Mesothelial cell of epicardium (in vitro differentiated cells): ENCODE measurements around the gene CDH5. TPM values are rescaled to one million over a fixed set of nuclear protein-coding genes. Genes with fewer than 3 reads are reported as not detected.

Experiments
- DNase-seq, 2 experiments: peaks; one replicate each; pipeline ENCODE4 v3.0.0; 2021; ENCODE audit warnings: low spot score in 2 of 2; ENCODE audit not compliant: unreplicated experiment in 2 of 2
- H3K27ac Mint-ChIP-seq: 2 replicates; pipeline ENCODE4 v1.8.0; 2021; ENCODE audit warnings: mixed read lengths
- H3K27me3 Mint-ChIP-seq: 2 replicates; pipeline ENCODE4 v1.8.0; 2021; ENCODE audit warnings: low read depth, mixed read lengths
- H3K36me3 Mint-ChIP-seq: 2 replicates; pipeline ENCODE4 v1.8.0; 2021; ENCODE audit warnings: mixed read lengths
- H3K4me1 Mint-ChIP-seq: 2 replicates; pipeline ENCODE4 v1.8.0; 2021; ENCODE audit warnings: mixed read lengths
- H3K4me3 Mint-ChIP-seq: 2 replicates; pipeline ENCODE4 v1.8.0; 2021; ENCODE audit warnings: mild to moderate bottlenecking, moderate library complexity, mixed read lengths
- H3K9me3 Mint-ChIP-seq: 2 replicates; pipeline ENCODE4 v1.8.0; 2021; ENCODE audit warnings: mixed read lengths
- total RNA-seq: library from RNA; stranded (reverse); gene quantifications from 3 replicates; pipeline ENCODE4 v1.2.1, GENCODE V29; 2021
- TF ChIP-seq, protein P1 (sequence below): fragments of 200-600 bp; sonication (generic); IDR thresholded peaks from one replicate; pipeline ENCODE4 v1.5.0; 2021; ENCODE audit warnings: antibody characterized with exemption; ENCODE audit not compliant: unreplicated experiment

The CDH5 gene
- total RNA-seq, 1 donor from 2014 or later, result 0.16 TPM

GRCh38 chr16:66373667-66374066, 7.2 kb downstream of the CDH5 start:
- no peak overlapping the region for H3K27ac Mint-ChIP-seq
- H3K4me3 Mint-ChIP-seq, result no peak overlapping the region
- TF ChIP-seq, protein P1, sequence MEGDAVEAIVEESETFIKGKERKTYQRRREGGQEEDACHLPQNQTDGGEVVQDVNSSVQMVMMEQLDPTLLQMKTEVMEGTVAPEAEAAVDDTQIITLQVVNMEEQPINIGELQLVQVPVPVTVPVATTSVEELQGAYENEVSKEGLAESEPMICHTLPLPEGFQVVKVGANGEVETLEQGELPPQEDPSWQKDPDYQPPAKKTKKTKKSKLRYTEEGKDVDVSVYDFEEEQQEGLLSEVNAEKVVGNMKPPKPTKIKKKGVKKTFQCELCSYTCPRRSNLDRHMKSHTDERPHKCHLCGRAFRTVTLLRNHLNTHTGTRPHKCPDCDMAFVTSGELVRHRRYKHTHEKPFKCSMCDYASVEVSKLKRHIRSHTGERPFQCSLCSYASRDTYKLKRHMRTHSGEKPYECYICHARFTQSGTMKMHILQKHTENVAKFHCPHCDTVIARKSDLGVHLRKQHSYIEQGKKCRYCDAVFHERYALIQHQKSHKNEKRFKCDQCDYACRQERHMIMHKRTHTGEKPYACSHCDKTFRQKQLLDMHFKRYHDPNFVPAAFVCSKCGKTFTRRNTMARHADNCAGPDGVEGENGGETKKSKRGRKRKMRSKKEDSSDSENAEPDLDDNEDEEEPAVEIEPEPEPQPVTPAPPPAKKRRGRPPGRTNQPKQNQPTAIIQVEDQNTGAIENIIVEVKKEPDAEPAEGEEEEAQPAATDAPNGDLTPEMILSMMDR, result no peak
- no peaks in the 10 kb centered on the region for H3K36me3 Mint-ChIP-seq
- no peak for DNase-seq
- peaks cover 3% of the 10 kb centered on the region for H3K4me1 Mint-ChIP-seq
- no peaks in the 10 kb centered on the region for H3K9me3 Mint-ChIP-seq
- no peaks in the 10 kb centered on the region for H3K27me3 Mint-ChIP-seq

DNA sequence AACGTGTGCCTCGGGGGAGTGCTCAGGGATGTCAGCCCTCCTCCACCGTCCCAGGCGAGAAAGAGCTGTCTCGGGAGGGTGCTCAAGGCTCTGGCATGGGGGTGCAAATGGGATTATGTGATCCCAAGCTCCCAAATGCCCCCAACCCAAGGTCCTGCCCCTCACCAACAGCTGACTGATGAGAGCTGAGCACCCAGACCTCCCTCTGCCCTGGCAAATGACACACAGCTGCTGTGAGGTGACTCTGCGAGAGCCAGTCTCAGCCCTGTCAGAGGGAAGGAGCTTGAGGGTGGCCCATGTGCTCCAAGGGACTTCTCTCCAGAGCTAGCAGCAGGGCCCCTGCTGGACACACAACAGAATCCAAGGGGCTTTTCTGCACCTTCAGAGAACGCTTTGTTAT, 7.7 kb downstream of the CDH5 start:
- H3K4me3 Mint-ChIP-seq, result no peak overlapping the region
- DNase-seq, result no peak
- H3K9me3 Mint-ChIP-seq, result peaks cover under 1% of the 10 kb centered on the region
- peaks cover 8% of the 10 kb centered on the region for H3K4me1 Mint-ChIP-seq
- H3K27me3 Mint-ChIP-seq, result no peaks in the 10 kb centered on the region
- no peak overlapping the region for H3K27ac Mint-ChIP-seq
- no peaks in the 10 kb centered on the region for H3K36me3 Mint-ChIP-seq
- TF ChIP-seq, protein P1, result no peak

GRCh38 chr16:66375451-66375850, 9.0 kb downstream of the CDH5 start:
- Mint-ChIP-seq H3K36me3 (peaks cover 3% of the 10 kb centered on the region), H3K27ac (no peak overlapping the region)
- TF ChIP-seq, protein P1, result no peak

DNA sequence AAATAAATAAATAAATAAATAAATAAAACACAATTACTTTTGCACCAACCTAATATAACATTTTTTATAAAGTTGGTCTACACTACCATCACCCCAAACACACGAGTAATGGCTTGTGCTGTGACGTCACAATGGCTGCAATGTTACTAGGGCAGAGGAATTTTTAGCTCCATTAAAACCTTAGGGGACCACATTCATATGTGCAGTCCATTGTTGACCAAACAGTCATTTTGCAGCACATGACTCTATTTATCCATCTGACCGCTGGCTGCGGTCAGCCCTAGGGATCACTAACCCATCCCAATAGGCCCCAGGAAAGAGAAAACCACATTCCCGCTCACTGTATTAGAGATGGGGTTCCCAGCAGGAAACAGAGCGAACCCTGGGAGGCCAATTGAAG, 9.6 kb downstream of the CDH5 start:
- H3K27ac Mint-ChIP-seq, result no peak overlapping the region

More at GRCh38 chr16:66375451-66375850, 9.0 kb downstream of the CDH5 start:
- peaks cover 9% of the 10 kb centered on the region for H3K9me3 Mint-ChIP-seq
- H3K4me1 Mint-ChIP-seq, result peaks cover 9% of the 10 kb centered on the region
- no peaks in the 10 kb centered on the region for H3K27me3 Mint-ChIP-seq
- DNase-seq, result no peak
- no peak overlapping the region for H3K4me3 Mint-ChIP-seq

GRCh38 chr16:66376577-66377305, 10.2 kb downstream of the CDH5 start:
- H3K4me3 Mint-ChIP-seq, result no peak overlapping the region
- TF ChIP-seq, protein P1, result no peak
- no peak overlapping the region for H3K27ac Mint-ChIP-seq
- H3K4me1 Mint-ChIP-seq, result peaks cover 9% of the 10 kb centered on the region
- H3K27me3 Mint-ChIP-seq, result no peaks in the 10 kb centered on the region
- no peak for DNase-seq
- peaks cover 3% of the 10 kb centered on the region for H3K36me3 Mint-ChIP-seq
- peaks cover 13% of the 10 kb centered on the region for H3K9me3 Mint-ChIP-seq

More for the DNA sequence above, 9.6 kb downstream of the CDH5 start:
- Mint-ChIP-seq H3K4me1 (peaks cover 9% of the 10 kb centered on the region), H3K27me3 (no peaks in the 10 kb centered on the region), H3K36me3 (peaks cover 3% of the 10 kb centered on the region), H3K9me3 (peaks cover 13% of the 10 kb centered on the region), H3K4me3 (no peak overlapping the region)
- DNase-seq, result no peak
- TF ChIP-seq, protein P1, result no peak
